HG03378 (cell line): ENCODE measurements around the gene DHRS2.
A peak's percentile ranks its signal among the peaks of the same experiment; 100 is the strongest.

Experiments
- ATAC-seq: cut with Tn5 transposase; IDR thresholded peaks from one replicate; pipeline ENCODE4 v1.9.1; 2021; ENCODE audit warnings: mild to moderate bottlenecking, moderate library complexity; ENCODE audit not compliant: unreplicated experiment

Gene DHRS2

GRCh38 chr14:23645812-23646647, 9.9 kb downstream of the DHRS2 start:
- no peak for ATAC-seq

GRCh38 chr14:23646648-23647549, 10.7 kb downstream of the DHRS2 start:
- ATAC-seq, result no peak

GRCh38 chr14:23647619-23648018, 11.5 kb downstream of the DHRS2 start:
- ATAC-seq, result no peak

- no peak for ATAC-seq
Measured at GRCh38 chr14:23648764-23649460, 12.7 kb downstream of the DHRS2 start.

- ATAC-seq, result no peak
Measured at GRCh38 chr14:23650506-23650905, 14.3 kb downstream of the DHRS2 start.

GRCh38 chr14:23653051-23653450, 16.9 kb downstream of the DHRS2 start:
- ATAC-seq, result no peak

- ATAC-seq, result no peak
Measured at GRCh38 chr14:23654231-23654630, 18.1 kb downstream of the DHRS2 start.

- ATAC-seq, result no peak
Measured at GRCh38 chr14:23657959-23658470, 21.9 kb downstream of the DHRS2 start.

- peak; percentile 80 for ATAC-seq
Measured at GRCh38 chr14:23660290-23661226, 24.4 kb downstream of the DHRS2 start.

- ATAC-seq, result no peak
Measured at GRCh38 chr14:23661542-23661941, 25.4 kb downstream of the DHRS2 start.

GRCh38 chr14:23663127-23663526, 27.0 kb downstream of the DHRS2 start:
- ATAC-seq, result no peak

GRCh38 chr14:23663711-23664110, 27.5 kb downstream of the DHRS2 start:
- no peak for ATAC-seq

GRCh38 chr14:23664207-23664885, 28.2 kb downstream of the DHRS2 start:
- ATAC-seq, result no peak

GRCh38 chr14:23665302-23666016, 29.3 kb downstream of the DHRS2 start:
- ATAC-seq, result no peak

- ATAC-seq, result no peak
Measured at GRCh38 chr14:23667134-23667533, 31.0 kb downstream of the DHRS2 start.

GRCh38 chr14:23669441-23669840, 33.3 kb downstream of the DHRS2 start:
- ATAC-seq, result no peak

- ATAC-seq, result no peak
Measured at GRCh38 chr14:23670481-23670880, 34.3 kb downstream of the DHRS2 start.

- no peak for ATAC-seq
Measured at GRCh38 chr14:23672200-23672599, 36.0 kb downstream of the DHRS2 start.

GRCh38 chr14:23675337-23675736, 39.2 kb downstream of the DHRS2 start:
- ATAC-seq, result no peak
